ENCODE results near the gene GMCL2.

Gene GMCL2

DNA sequence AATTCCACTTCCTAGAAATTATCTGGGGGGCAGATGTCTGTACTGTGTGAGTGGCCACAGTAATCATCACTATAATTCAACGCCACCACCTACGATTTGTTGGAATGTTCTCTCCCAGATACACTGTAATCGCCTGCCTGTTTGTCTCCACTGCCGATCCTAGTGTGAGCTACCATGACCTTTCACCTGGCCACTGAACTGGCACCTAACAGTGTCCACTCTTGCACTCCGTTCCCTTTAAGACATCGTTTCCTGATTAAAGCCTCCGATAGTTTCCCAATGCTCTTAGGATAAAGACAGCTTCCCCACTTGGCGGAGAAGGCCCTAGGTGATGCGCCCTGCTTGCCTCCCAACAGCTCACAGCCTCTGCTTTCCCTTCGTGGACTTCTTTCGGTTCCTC lies 41.4 kb upstream of the GMCL2 start:
- H3K4me1 ChIP-seq (ENCODE audit: control insufficient read depth, insufficient read depth, low read length): no peaks in the 10 kb centered on the region
- no peak overlapping the region for H3K4me3 ChIP-seq (ENCODE audit: low read depth, low read length)
- CTCF ChIA-PET: interaction anchor here (1.0 to 1.1 kb wide), 2 partner anchors 13 to 17 kb away, joined by 4 to 5 read pairs; no protein-coding TSS in a partner anchor
- no peaks in the 10 kb centered on the region for H3K9me3 ChIP-seq (ENCODE audit: control insufficient read depth, insufficient read depth, low read depth, low read length)
- POLR2A ChIA-PET: interaction anchor here (5.1 kb wide), 1 partner anchor 24 kb away, joined by 20 read pairs; the partner anchor contains the start of gene HNRNPAB
- H3K36me3 ChIP-seq (ENCODE audit: control insufficient read depth in 2 of 2, insufficient read depth in 1 of 2, low read length in 2 of 2): peaks cover 15 to 75% of the 10 kb centered on the region in 2 experiments; a peak in 2 of 3 replicates
- H3K27ac ChIP-seq (ENCODE audit: extremely low read depth, low read depth, low read length): no peak overlapping the region
- TF ChIP-seq ZNF350 (tag by site-specific recombination; IDR thresholded peaks at IDR 0.05) (no peak), SALL2 (tag by site-specific recombination; IDR thresholded peaks at IDR 0.05; ENCODE audit: borderline replicate concordance) (no peak), ZNF658 (tag by site-specific recombination; IDR thresholded peaks at IDR 0.05) (no peak), ZNF133 (tag by site-specific recombination; IDR thresholded peaks at IDR 0.05) (no peak), ZNF610 (tag by site-specific recombination; IDR thresholded peaks at IDR 0.05; ENCODE audit: borderline replicate concordance) (no peak), RBAK (tag by site-specific recombination; IDR thresholded peaks at IDR 0.05) (no peak), ZNF776 (tag by site-specific recombination; IDR thresholded peaks at IDR 0.05; ENCODE audit: borderline replicate concordance) (no peak), ZFP37 (tag by site-specific recombination; IDR thresholded peaks at IDR 0.05) (no peak), ZBTB20 (tag by site-specific recombination; IDR thresholded peaks at IDR 0.05) (no peak), ZNF501 (tag by site-specific recombination; IDR thresholded peaks at IDR 0.05) (no peak), GLIS1 (tag by site-specific recombination; IDR thresholded peaks at IDR 0.05) (no peak), ZNF449 (tag by site-specific recombination; IDR thresholded peaks at IDR 0.05) (no peak), KLF10 (tag by site-specific recombination; IDR thresholded peaks at IDR 0.05) (no peak), ZNF707 (tag by site-specific recombination; IDR thresholded peaks at IDR 0.05) (no peak), ZSCAN4 (tag by site-specific recombination; IDR thresholded peaks at IDR 0.05) (no peak)
- TF ChIP-seq, protein P1, sequence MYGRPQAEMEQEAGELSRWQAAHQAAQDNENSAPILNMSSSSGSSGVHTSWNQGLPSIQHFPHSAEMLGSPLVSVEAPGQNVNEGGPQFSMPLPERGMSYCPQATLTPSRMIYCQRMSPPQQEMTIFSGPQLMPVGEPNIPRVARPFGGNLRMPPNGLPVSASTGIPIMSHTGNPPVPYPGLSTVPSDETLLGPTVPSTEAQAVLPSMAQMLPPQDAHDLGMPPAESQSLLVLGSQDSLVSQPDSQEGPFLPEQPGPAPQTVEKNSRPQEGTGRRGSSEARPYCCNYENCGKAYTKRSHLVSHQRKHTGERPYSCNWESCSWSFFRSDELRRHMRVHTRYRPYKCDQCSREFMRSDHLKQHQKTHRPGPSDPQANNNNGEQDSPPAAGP (tag by site-specific recombination; IDR thresholded peaks at IDR 0.05): no peak
- TF ChIP-seq, protein P2, sequence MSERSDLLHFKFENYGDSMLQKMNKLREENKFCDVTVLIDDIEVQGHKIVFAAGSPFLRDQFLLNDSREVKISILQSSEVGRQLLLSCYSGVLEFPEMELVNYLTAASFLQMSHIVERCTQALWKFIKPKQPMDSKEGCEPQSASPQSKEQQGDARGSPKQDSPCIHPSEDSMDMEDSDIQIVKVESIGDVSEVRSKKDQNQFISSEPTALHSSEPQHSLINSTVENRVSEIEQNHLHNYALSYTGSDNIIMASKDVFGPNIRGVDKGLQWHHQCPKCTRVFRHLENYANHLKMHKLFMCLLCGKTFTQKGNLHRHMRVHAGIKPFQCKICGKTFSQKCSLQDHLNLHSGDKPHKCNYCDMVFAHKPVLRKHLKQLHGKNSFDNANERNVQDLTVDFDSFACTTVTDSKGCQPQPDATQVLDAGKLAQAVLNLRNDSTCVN (tag by site-specific recombination; optimal IDR thresholded peaks at IDR 0.05): no peak

- ChIA-PET CTCF (interaction anchor here (1.0 to 1.1 kb wide), 2 partner anchors 12 to 17 kb away, joined by 4 to 5 read pairs; no protein-coding TSS in a partner anchor), POLR2A (interaction anchor here (5.1 kb wide), 1 partner anchor 24 kb away, joined by 20 read pairs; the partner anchor contains the start of gene HNRNPAB)
- no peak overlapping the region for H3K27ac ChIP-seq (ENCODE audit: extremely low read depth, low read depth, low read length)
- no peaks in the 10 kb centered on the region for H3K9me3 ChIP-seq (ENCODE audit: control insufficient read depth, insufficient read depth, low read depth, low read length)
- H3K4me1 ChIP-seq (ENCODE audit: control insufficient read depth, insufficient read depth, low read length): no peaks in the 10 kb centered on the region
- TF ChIP-seq YY2 (tag by site-specific recombination; IDR thresholded peaks at IDR 0.05) (no peak), ZNF596 (tag by site-specific recombination; IDR thresholded peaks at IDR 0.05) (no peak), GLI4 (tag by site-specific recombination; IDR thresholded peaks at IDR 0.05) (no peak)
- TF ChIP-seq, protein P3, sequence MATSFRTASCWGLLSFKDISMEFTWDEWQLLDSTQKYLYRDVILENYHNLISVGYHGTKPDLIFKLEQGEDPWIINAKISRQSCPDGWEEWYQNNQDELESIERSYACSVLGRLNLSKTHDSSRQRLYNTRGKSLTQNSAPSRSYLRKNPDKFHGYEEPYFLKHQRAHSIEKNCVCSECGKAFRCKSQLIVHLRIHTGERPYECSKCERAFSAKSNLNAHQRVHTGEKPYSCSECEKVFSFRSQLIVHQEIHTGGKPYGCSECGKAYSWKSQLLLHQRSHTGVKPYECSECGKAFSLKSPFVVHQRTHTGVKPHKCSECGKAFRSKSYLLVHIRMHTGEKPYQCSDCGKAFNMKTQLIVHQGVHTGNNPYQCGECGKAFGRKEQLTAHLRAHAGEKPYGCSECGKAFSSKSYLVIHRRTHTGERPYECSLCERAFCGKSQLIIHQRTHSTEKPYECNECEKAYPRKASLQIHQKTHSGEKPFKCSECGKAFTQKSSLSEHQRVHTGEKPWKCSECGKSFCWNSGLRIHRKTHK (tag by site-specific recombination; IDR thresholded peaks at IDR 0.05): no peak
- H3K4me3 ChIP-seq (ENCODE audit: low read depth, low read length): no peak overlapping the region
- H3K36me3 ChIP-seq (ENCODE audit: control insufficient read depth in 2 of 2, insufficient read depth in 1 of 2, low read length in 2 of 2): peaks cover 15 to 81% of the 10 kb centered on the region in 2 experiments; a peak in 2 of 3 replicates
These were observed 40.8 kb upstream of the GMCL2 start for GRCh38 chr5:178227929-178228328.
